Sigmoid colon (tissue), 7 donors: ENCODE measurements around the gene SMC4. TPM values are rescaled to one million over a fixed set of nuclear protein-coding genes. Genes with fewer than 3 reads are reported as not detected.

Experiments
- DNase-seq: peaks from one replicate; pipeline ENCODE4 v3.0.0-alpha.2; 2019
- H3K27ac ChIP-seq, 4 donors: fragments of 200-600 bp; sonication (generic); one replicate each; pipeline ENCODE4 v1.5.1; 2016 to 2019; ENCODE audit warnings: mild to moderate bottlenecking in 1 of 4
- H3K27me3 ChIP-seq, 3 donors: fragments of 200-600 bp; sonication (generic); one replicate each; pipeline ENCODE4 v1.5.1; 2019; ENCODE audit warnings: mild to moderate bottlenecking in 1 of 3
- H3K36me3 ChIP-seq, 4 donors: fragments of 200-600 bp; sonication (generic); one replicate each; pipeline ENCODE4 v1.5.1; 2016 to 2019
- H3K4me1 ChIP-seq, 4 donors: fragments of 200-600 bp; sonication (generic); one replicate each; pipeline ENCODE4 v1.5.1; 2017 to 2019
- H3K4me3 ChIP-seq, 4 donors: fragments of 200-600 bp; sonication (generic); one replicate each; pipeline ENCODE4 v1.5.1; 2017 to 2019; ENCODE audit warnings: mild to moderate bottlenecking in 2 of 4, moderate library complexity in 1 of 4
- H3K9me3 ChIP-seq, 4 donors: fragments of 200-600 bp in 3 of 4; sonication (generic) in 3 of 4; one replicate each; pipeline versions ENCODE4 v1.5.1 to v1.6.1; 2013 to 2019
- EP300 ChIP-seq, 4 donors: sonication (generic); formaldehyde crosslinking; IDR thresholded peaks; one replicate each; pipeline ENCODE4 v1.6.1; 2017; ENCODE audit warnings: antibody characterized with exemption in 4 of 4
- POLR2A ChIP-seq, 2 donors: fragments of 450-650 bp; IDR thresholded peaks; one replicate each; pipeline ENCODE4 v1.6.1; 2016; ENCODE audit warnings: antibody characterized with exemption in 2 of 2, mild to moderate bottlenecking in 2 of 2, moderate library complexity in 2 of 2
- POLR2AphosphoS5 ChIP-seq, 4 donors: sonication (generic); formaldehyde crosslinking; IDR thresholded peaks; one replicate each; pipeline ENCODE4 v1.6.1; 2017; ENCODE audit warnings: antibody characterized with exemption in 4 of 4
- WGBS, 2 donors: extraction: QIAGEN DNeasy Blood & Tissue Kit; methylation state at CpG; one replicate each; pipeline ENCODE4 v1.1.7; 2013; 5-methylcytosine and 5-hydroxymethylcytosine counted together
- intact Hi-C: fragments of 100-400 bp; cut with DNase I; formaldehyde crosslinking; loops from one replicate; pipeline ENCODE4 v1.15.1; 2023
- polyA plus RNA-seq, 3 donors: library from polyadenylated mRNA; stranded (reverse); fragments of 200-250 nt; gene quantifications; one replicate each; pipeline ENCODE4 v1.2.3, GENCODE V29; 2013
- small RNA-seq, 3 donors: library from RNA; depleted of rRNA; stranded (forward); fragments of <200 nt; gene quantifications; one replicate each; pipeline ENCODE3, GENCODE V24; 2016
- total RNA-seq, 4 donors: library from RNA; depleted of rRNA; stranded (reverse); fragments of >200 nt; gene quantifications; one replicate each; pipeline ENCODE4 v1.1.0, GENCODE V29; 2016
- TF ChIP-seq, protein P1 (sequence below), 4 experiments: fragments of 450-650 bp in 3 of 4; fragments of 200-600 bp in 1 of 4; IDR thresholded peaks; one replicate each; pipeline ENCODE4 v1.5.1; 2016 to 2019; ENCODE audit warnings: antibody characterized with exemption in 4 of 4, mild to moderate bottlenecking in 3 of 4, moderate library complexity in 2 of 4
- donor health status: healthy with polysubstance abuse.
- donor health status: Bipolar disorder and iron deficiency.
- donor health status: healthy.

Gene SMC4
- total and polyA plus RNA-seq, 7 donors = 13.8 to 44.6 (median 28.0) TPM

DNA sequence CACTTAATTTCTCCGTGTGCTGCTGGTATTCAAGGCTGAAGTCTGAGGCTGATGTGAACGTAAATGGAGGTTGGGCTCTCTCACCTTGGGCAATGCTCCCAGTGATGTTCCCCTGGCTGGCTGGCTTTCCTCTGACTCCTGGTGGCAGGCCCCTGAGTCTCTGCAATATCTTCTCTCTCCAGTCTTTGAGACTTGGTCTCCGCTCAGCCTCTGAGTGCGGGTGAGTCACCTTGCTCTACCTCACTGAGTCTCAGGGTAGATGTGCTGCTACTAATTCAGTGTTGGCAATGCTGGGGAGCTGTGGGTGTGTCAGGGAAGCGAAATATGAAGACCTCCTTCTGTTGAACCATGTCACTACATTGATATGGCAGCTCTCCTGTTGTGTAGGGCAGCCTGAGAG is 81.5 kb downstream of the SMC4 start:
- Histone ChIP-seq H3K27me3 (no peaks in the 10 kb centered on the region), H3K9me3 (no peaks in the 10 kb centered on the region), H3K27ac (no peak overlapping the region), H3K4me3 (no peak overlapping the region), H3K36me3 (no peaks in the 10 kb centered on the region), H3K4me1 (peaks cover 0 to 2% (median 0%) of the 10 kb centered on the region in 4 donors)
- intact Hi-C loops = no loop called here
- TF ChIP-seq POLR2A (IDR thresholded peaks at IDR 0.05) (no peak), POLR2AphosphoS5 (IDR thresholded peaks at IDR 0.05) (no peak), EP300 (IDR thresholded peaks at IDR 0.05) (no peak)
- TF ChIP-seq, protein P1, sequence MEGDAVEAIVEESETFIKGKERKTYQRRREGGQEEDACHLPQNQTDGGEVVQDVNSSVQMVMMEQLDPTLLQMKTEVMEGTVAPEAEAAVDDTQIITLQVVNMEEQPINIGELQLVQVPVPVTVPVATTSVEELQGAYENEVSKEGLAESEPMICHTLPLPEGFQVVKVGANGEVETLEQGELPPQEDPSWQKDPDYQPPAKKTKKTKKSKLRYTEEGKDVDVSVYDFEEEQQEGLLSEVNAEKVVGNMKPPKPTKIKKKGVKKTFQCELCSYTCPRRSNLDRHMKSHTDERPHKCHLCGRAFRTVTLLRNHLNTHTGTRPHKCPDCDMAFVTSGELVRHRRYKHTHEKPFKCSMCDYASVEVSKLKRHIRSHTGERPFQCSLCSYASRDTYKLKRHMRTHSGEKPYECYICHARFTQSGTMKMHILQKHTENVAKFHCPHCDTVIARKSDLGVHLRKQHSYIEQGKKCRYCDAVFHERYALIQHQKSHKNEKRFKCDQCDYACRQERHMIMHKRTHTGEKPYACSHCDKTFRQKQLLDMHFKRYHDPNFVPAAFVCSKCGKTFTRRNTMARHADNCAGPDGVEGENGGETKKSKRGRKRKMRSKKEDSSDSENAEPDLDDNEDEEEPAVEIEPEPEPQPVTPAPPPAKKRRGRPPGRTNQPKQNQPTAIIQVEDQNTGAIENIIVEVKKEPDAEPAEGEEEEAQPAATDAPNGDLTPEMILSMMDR (IDR thresholded peaks at IDR 0.05) = no peak
- WGBS, 2 donors = 89 to 95% methylated on average over 5 of the region's 5 CpGs
- DNase-seq = no peak

DNA sequence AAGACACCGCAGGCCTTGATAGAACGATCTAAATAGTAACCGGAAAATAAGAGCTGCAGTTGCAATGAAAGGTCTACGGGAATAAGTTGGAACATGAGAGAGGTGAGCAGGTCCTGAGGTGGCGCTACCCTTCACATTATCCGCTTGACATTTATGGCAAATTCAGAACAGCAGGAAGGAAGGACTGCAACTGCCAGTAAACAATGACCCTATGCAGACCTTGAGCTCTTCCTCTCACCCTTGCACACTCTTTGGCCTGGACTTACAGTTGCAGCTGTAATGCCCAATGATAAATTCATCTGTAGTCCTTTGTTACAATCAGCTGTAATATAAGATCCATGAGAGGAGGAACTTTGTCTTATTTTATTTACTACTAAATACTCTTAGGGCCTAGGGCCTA is 82.4 kb downstream of the SMC4 start:
- Histone ChIP-seq H3K27me3 (no peaks in the 10 kb centered on the region), H3K36me3 (no peaks in the 10 kb centered on the region), H3K9me3 (no peaks in the 10 kb centered on the region), H3K27ac (no peak overlapping the region), H3K4me1 (peaks cover 0 to 5% (median 0%) of the 10 kb centered on the region in 4 donors), H3K4me3 (no peak overlapping the region)
- intact Hi-C loops = no loop called here
- no peak for DNase-seq
- WGBS, 2 donors = 93 to 96% methylated on average over 6 of the region's 6 CpGs
- TF ChIP-seq EP300 (IDR thresholded peaks at IDR 0.05) (no peak), POLR2AphosphoS5 (IDR thresholded peaks at IDR 0.05) (no peak), POLR2A (IDR thresholded peaks at IDR 0.05) (no peak)

DNA sequence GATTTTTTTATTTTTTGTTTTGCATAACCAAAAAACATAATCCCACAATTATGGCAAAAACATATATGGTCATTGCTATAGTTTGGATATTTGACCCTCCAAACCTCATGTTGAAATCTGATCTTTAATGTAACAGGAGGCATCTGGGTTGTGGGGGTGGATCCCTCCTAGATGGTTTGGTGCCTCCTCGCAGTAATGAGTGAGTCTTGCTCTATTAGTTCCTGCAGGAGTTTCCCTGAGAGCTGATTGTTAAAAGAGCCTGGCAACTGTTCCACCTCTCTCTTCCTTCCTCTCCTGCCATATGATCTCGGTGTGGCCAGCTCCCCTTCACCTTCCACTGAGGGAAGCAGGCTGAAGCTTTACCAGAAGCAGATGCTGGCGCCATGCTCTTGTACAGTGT is 83.3 kb downstream of the SMC4 start:
- Histone ChIP-seq H3K36me3 (no peaks in the 10 kb centered on the region), H3K27me3 (no peaks in the 10 kb centered on the region), H3K27ac (no peak overlapping the region), H3K9me3 (no peaks in the 10 kb centered on the region), H3K4me3 (no peak overlapping the region), H3K4me1 (peaks cover 0 to 5% (median 0%) of the 10 kb centered on the region in 4 donors)
- WGBS, 2 donors = 83 to 91% methylated on average over 3 of the region's 3 CpGs
- intact Hi-C loops = no loop called here
- TF ChIP-seq, protein P1 (IDR thresholded peaks at IDR 0.05) = no peak
- TF ChIP-seq POLR2A (IDR thresholded peaks at IDR 0.05) (no peak), EP300 (IDR thresholded peaks at IDR 0.05) (no peak), POLR2AphosphoS5 (IDR thresholded peaks at IDR 0.05) (no peak)
- DNase-seq = no peak

Small RNAs within 50 kb of the gene (small RNA-seq; reads per million reads assigned to genes)
- 3.4 to 5.9 (median 5.3) reads per million in 3 donors for gene MIR15B
- 0.60 to 1.6 (median 1.1) reads per million in 3 donors for gene MIR16-2
- 0 reads per million in 3 donors for gene RNU7-136P

Other genes starting within 250 kb of the SMC4 start
- gene C3orf80, start 174.2 kb upstream of the SMC4 start, total RNA-seq = 10 to 100 TPM in 3 of 4 donors, 1 to 10 TPM in 1; 5.8 to 28.3 (median 23.4) TPM
- gene C3orf80, start 174.2 kb upstream of the SMC4 start, polyA plus RNA-seq = under 1 TPM in 2 of 3 donors, not detected in 1; under 0.01 to 0.80 TPM
- gene IFT80, start 425 bp upstream of the SMC4 start, total RNA-seq = 10 to 100 TPM; 15.0 to 22.8 (median 17.2) TPM
- 10 to 100 TPM in 2 of 3 donors, 1 to 10 TPM in 1; 5.8 to 10.8 (median 10.4) TPM for gene IFT80, start 425 bp upstream of the SMC4 start, polyA plus RNA-seq
- gene TRIM59, start 50.1 kb downstream of the SMC4 start, total RNA-seq = 1 to 10 TPM; 3.4 to 6.1 (median 5.3) TPM
- gene TRIM59, start 50.1 kb downstream of the SMC4 start, polyA plus RNA-seq = 1 to 10 TPM in 2 of 3 donors, under 1 TPM in 1; 0.60 to 5.5 (median 1.2) TPM
- gene KPNA4, start 165.9 kb downstream of the SMC4 start, total RNA-seq = 10 to 100 TPM; 45.4 to 52.8 (median 49.2) TPM
- gene KPNA4, start 165.9 kb downstream of the SMC4 start, polyA plus RNA-seq = 10 to 100 TPM; 15.0 to 17.3 (median 15.1) TPM